Suppressor macrophage treated with lipopolysaccharide for 1 hour (primary cell): ENCODE results near the gene CA10.
A peak's percentile ranks its signal among the peaks of the same experiment; 100 is the strongest.

ENCODE experiments used
- DNase-seq, 3 donors: peaks; one replicate each; pipeline ENCODE4 v3.0.0-alpha.2; 2020 to 2022

Gene CA10

DNA sequence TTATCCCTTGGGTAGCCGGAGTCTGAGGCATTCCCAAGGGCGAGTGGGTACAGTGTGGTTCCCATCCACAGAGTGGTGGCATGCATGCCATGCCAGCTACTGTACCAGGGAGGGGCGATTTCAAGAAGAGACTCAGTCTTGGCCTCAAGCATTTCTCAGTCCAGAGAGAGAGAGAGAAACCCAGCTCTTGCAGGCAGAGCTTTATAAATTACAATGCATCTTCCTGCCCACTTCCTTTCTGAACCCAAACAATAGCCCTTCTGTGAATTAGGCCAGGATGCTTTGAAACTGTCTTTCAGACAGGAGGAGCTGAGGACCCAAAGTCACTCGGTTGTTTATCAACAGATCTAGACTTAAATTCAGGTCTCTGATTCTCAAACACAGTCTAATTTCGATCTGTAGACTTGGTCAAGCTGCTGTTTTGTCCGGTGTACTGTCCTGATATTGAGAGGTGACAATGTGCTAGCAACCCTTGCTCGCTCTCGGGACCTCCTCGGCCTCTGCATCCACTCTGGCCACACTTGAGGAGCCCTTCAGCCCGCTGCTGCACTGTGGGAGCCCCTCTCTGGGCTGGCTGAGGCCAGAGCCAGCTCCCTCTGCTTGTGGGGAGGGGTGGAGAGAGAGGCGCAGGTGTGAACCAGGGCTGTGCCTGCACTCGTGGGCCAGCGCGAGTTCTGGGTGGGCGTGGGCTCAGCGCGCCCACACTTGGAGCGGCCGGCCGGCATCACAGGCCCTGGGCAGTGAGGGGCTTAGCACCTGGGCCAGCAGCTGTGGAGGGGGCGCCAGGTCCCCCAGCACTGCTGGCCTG, 490.2 kb downstream of the CA10 start:
- DNase-seq, result no peak

DNA sequence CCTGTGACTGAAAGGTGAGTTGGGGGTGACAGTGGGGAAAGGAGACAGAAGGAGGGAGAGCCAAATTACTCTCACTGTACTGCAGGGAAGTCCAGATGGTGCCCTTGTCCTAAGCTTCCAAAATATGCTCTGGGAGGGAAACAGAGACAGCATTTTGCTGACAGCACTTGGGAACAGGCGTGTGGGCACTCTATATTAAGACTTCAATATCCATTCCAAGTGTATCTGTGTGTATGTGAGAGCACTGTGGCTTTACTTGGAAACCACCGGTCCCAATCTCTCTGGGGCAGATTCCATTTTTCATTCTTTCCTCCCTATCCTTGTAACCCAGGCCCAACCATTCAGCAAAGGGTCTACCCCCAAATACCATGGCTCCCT, 490.8 kb downstream of the CA10 start:
- no peak for DNase-seq

DNA sequence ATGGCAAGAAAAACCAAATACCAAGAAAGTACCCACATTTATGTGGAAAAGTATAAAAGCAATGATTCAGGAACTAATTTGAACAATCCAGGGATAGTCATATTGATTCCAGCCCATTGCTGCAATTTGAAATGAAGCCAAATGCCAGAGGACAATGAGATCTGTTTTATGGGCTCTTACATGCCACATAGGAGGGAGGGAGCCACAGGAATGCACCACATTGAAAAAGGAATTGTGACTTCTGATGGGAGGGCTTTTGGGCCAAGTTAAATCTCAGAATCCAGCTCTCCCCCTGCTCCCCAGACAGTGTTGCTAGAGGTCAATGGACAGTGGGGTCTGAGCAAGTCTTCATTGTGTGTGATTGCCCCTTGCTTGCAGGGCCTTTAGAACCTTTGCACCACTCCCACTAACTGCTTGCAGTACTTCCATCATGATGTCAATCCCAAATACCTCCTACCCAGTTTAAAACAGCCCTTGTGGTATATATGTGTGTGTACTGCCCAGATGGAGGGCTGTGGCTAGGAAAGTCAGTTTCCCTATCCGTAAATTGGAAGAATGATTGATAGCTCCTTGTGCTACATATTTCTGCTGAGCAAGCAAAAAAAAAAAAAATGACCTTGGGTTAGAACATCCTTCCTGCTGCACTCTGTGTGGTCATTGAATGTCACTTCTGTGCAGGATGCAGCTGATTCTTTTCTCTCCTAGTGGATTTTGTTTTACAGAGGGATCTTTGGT, 491.4 kb downstream of the CA10 start:
- DNase-seq, result no peak

DNA sequence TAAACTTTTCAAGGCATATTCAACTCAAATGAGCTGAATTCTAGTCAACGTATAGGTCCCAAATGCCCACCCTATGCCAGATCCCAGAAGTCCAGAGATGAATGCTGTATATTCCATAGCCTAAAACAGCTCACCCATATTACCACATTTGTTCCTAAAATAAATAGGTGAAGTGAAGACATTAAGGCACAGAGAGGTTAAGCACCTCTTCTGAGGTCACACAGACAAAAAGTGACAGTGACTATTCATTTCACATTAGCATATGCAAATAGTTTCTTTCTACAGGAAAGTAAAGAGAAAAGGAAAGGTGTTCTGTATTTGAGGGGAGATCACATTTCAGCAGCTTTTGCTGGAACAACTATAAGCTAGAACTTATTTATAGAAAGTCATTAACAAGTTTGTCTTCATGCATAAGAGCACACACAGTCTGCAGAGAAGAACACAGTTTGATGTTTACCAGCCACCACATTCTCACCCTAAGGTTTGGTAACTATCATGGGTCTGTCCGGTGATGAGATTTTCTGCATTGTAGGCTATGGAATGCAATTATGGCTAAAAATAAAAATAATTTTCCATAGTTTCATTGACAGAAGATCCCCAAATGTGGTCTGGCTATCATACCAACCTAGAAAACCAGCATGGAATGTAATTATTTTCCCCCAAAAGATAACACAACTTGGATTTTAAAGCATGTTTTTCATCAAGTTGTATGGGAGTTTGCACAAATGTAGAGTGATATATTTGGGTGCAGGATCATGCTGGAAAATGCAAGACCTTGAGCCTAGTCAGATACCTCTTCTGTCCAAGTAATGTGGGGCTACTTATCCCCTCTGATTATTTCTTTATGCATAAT, 496.1 kb downstream of the CA10 start:
- DNase-seq, result no peak

DNA sequence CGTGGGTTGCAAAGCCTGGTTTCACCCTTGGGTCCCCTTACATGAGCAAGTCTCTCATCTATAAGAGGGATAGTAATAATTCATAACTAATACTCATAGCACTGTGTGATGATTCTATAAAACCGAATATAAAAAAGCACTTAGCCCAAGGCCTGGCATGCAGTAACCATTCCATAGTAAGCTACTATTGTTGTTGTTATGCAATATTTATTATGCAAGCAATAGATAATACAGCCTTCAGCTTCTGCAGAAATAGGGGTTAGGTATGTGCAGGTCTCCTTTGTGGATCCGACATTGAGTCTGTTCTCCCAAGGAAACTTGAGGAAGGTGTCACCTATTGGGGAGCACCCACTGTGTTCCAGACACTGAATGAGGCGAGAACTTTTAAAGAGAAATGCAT, 497.1 kb downstream of the CA10 start:
- no peak for DNase-seq

DNA sequence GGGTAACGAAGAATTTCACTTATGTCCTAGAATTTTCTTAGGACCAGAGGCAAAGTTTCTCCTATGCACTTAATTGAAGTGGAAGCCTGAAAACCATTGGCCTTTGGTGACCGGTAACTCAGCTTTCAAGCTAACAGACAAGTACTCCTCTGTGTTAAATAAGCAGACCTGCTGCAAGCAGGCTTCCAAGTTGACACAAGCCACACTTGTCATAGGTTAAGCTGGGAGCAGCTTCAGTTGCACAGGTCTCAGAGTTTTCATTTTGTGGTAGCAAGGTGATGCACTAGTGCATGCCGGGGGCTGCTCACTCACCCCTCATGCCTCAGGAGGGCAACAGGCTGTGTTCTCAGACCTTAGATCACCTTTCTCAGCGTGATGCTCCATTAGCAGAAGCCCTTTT, 498.2 kb downstream of the CA10 start:
- DNase-seq, result no peak

DNA sequence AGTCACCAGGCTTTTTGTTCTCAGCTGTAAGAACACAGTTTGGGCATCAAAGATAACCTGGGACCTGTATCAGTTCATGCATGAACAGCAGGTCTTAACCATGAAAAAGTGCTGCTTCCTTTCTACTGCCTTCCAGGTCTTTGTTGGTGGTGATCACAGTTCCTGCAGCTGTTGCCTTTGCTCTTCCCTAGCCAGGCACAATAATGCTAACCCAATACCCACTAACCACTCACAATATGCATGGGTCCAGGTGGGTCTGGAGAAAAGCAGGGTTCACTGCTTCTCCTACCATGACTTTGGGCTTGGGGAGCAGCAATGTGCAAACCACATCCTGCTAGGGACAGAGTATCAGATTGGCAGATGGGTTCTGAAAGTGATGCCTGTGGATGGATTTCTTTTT, 501.3 kb downstream of the CA10 start:
- no peak for DNase-seq

DNA sequence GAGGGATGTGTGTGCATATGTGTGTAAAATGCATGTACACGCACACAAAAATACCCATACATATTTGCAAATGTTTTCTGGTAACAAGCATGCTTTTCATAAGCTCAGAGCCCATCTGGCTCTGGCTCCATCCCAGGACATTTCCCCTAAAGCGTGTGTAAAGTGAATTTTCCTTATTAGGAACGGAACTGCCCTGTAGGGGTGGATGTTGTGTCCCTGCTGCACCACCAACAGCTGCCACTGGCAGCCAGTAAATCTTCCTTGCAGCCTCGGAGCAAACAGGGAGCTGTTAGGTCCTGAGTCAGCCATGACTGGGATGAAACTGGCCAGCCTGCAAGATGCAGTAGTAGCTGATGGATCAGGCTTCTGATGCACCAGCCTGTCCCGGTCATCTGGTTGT, 504.6 kb downstream of the CA10 start:
- DNase-seq, result no peak

DNA sequence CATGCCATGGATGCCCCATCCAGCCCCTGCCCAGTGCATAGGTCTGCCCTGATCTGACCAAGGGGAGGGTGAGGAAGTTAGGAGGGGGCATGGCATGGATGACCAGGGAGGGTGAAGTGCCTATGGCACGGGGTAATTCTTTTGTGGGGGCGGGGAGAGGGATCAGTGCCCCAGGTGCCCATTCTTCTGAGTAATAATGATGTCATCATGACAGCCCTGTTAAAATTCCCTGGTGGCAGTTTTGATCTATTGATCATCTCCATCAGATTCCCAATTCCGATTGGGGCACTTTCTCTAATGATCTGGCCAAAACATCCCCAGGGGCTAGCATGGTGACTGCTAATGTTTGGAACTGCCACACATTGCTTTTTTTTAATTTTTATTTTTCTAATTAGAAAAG, 506.0 kb downstream of the CA10 start:
- DNase-seq, result no peak

DNA sequence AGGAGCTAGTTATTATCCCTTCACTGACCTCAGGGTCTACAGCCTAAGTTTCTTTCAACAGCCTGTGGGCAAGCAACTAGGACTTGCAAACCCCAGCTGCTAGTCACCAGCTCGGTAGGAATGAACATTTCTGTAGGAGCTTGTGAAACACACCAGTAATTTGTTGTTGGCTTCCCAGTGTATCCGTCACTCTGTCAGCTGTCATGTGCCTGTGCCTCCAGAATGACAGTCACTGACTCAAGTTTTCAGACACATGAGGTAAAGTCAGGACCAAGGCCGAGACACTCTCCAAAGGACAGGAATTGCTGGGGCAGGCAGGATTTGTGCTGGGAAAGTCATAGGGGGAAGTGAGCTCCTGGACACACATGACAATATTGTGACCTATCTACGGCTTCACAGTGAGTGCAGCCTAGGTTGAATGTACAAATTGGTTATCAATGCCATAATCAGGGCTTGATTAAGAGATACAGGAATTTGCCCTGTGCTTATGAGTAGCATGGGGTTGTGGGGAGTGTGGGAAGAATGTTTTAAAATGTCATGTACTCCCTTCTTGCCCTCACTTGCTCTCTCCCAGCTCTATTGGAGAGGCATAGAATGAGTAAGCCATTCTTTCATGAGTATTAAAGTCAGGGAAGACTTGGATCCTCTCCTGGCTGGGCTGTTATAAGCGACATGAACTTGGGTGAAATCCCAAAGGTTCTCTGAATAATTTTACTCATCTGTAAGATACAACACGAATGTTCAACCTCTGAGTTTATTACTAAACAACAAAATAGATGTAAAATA, 506.8 kb downstream of the CA10 start:
- no peak for DNase-seq

DNA sequence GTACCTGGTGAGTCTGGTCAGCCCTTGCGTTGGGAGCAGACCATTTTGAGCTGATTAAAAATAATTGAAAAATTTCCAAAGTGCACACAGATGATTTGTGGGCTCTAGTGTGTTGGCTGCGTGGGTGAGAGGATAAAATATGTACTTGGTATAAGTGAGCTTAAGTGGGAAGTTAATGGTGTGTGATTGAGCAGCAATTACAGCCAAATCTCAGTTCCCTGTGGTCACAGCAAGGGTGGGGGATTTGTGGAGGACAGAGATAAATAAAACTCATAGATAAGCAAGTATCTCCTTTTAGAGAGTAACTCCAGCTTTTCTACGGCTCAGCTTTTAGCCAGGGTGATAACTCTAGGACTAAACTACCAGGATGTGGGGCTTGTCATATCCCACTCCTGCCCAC, 507.7 kb downstream of the CA10 start:
- DNase-seq, result no peak

DNA sequence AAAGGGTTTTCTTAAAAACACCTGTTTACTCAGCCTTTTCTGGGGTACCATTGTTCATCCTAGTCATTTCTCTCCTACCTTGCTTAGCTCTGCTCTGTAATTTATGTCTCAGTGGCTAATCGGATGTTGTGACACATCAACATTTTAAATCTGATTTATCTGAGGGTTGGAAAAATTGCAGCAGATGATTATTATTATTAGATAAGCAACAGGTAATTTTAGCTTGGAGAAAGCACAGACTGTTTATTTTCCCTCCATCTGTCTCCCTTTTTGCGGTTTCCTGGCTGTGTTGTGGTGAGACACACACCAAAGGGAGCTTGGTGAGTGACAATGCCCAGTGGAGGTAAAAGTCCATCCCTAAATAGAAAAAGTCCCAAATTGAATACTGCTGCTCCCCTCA, 508.3 kb downstream of the CA10 start:
- DNase-seq, result no peak

DNA sequence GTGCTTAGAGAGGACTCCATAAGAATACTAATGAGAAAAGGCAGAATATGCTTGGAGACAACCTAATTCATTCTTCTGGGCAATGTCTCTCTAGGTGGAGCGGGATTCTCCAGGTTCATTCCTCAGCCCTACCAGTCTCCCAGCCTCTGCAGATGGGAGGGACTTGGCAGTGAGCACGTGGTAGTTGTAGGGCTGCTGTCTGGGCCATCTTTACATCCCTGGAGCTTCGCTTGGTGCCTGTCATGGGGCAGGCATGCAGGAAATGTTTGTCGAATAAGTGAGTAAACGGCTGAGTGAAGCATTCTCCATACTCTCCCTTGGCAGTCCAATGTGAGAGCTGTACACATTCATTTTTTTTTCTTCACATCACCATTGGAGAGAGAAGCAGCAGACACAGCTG, 510.7 kb downstream of the CA10 start:
- no peak for DNase-seq

DNA sequence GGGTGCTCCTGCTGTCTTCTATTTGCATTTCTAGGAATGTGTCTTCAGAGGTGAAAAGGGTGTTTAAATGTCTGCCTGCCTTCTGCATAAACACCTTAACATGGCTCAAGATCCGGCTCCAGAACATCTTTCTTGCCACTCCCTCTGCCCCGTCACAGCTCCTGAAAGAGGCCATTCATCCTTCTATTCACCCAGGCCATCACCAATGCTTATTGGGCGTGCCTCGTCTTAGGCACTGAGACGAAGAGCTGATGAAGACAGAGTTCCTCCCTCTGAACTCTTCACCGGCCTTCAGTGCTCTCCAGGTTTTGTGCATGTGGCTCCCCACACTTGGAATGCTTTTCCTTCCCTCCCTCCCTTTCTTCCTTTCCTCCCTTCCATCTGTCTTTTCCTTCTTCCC, 511.4 kb downstream of the CA10 start:
- DNase-seq, result no peak

DNA sequence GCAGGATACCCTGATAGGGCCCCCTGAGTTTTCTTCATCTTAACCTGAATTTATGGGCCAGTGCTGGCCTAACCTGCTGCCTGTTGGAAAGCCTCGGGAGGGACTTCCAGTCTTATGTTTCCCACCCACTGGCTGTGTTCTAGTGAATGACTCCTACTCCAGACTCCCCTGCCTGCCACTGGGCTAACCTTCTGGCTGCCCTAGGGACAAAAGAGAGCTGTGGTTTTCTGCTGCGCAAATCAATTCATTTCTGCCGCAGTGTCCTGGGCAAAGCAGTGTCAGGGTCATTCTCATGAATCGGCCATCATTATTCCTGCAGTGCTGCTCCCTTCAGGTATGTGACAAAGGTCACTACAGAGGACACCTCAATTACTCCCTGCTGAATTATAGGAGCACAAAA, 512.0 kb downstream of the CA10 start:
- DNase-seq, result no peak

DNA sequence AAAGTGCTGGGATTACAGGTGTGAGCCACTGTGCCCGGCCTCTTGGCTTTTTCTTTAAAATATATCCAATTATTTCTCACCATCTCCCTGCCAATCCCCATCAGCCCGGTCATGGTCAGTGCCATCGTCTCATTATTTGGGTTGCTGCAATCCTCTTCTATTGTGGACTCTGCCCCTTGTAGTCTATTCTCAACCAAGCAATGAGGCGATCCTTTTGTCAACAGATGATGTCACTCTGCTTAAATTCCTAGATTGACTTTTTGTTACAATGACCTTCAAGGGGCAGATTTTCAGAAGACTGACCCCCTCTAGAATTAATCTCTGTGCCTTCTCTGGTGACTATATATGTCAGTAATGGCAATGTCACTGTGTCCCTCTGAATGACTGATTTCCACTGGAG, 513.5 kb downstream of the CA10 start:
- DNase-seq, result no peak

DNA sequence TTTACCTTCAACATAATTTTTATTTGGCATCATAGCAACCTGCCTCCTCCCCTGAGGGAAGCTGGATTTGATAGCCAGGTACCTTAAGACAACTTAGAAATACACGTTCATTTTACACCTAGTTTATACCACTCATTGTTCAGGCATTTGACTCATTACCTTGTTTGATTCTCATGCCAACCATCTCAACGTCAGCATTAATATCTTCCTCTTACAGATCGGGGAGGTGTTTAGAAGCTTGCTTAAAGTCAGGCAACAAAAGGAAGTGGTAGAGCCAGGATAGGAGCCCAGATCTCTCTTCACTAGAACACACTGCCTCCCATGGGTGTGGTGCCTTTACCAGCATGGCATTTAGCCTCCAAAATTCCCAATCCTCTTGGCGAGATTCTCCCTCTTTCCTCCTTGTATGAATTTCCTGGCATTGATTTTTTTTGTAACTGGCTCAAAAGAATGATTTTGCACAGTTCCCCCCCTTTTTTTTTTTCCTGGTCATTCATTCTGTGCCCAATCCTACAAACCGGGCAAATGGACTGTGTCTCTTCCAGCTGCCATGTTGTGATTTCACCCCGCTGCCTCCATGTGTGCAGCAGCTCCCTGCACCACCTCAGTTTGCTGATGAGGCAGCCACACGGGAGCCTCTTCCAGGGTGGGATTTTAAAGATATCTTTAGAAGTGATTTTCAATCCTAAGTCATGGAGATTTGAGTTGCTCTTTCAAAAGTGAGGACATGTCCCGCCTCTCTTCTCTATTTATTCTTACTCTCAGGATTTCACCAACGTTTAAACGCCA, 514.6 kb downstream of the CA10 start:
- no peak for DNase-seq

DNA sequence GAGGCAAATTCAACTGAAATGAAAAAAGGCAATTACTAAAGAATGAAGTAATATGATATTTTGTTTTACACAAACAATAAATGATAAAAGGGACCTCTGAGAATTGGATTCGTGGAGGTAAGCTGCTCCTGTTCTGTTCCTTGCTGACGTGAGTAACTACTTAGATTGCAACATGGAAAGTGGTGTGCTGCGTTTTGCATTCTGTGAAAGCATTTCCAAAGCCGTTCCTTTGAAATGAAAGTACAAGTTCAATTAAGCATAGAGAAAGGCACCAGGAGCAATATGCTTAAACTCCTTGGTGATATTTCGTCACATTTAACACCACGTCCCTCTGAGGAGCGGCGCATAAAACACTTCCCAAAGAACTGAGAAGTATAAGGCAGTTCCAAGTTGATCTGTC, 516.5 kb downstream of the CA10 start:
- no peak for DNase-seq

DNA sequence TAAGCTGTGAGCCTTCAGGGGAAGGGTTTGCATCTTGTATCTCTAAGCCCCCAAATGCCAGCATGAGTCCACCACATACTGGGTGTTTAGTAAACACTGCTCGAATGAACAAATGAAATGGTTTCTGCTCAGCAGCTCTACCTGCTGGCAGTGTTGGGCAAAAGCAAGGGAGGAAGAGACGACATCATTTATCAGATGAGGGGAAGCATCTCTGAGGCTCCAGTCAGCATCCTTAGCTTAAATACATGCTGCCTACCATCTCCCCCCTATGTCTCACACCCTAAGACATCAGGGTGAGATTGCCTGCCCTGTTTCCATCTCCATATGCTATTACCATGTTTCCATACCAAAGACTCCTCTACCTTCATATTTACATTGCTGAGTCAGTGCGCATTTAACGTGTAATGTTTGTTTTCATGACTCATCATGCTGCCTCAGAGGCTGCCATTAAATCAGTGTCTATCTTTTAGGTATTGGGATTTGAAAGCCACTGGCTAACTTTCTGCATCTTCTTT, 518.3 kb downstream of the CA10 start:
- DNase-seq, result peak; percentile 11 to 20 (median 19)

DNA sequence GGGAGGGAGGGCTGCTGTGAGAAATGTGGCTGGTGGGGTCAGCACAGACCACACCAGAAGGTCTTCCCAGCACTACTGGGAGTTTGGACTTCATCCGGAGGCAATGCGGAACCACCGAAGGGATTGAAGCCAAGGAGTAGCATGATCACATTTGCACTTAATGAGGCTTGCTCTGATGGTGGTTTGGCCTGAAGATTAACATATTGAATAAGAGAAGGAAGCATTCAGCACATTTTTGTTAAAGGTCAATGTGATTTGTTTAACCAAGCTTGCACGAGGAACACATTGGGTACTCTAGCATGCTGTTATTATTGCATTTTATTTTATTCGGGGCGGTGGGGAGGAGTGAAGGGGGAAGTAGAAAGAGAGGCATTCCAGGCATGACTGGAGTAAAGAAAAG, 519.5 kb downstream of the CA10 start:
- DNase-seq, result no peak

DNA sequence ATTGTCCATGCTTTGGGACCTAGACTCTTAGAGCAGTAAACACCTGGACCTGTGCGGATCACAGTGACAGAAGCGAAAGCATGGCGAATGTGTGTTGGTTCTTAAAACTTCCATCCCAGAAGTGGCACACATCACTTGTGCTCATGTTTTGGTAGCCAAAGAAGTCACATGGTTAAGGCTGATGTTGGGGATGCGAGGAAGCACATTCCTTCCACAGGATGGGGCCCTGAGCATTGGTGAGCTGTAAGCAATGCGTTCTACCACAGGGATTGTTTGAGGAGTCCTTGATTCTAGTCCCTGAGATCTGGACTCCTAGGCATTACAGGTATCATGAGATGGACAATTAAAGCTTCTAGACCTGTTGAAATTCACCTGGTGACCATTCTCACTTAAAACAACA, 522.2 kb downstream of the CA10 start:
- DNase-seq, result no peak
